DND-41 (cell line): ENCODE measurements around the gene CCDC169.

Experiments
- ATAC-seq: fragments of 200-7000 bp; cut with Tn5 transposase; 3 replicates; pipeline ENCODE4 v1.9.1; 2021; ENCODE audit warnings: low read depth; ENCODE audit not compliant: insufficient read depth
- DNase-seq: peaks from one replicate; pipeline ENCODE4 v3.0.0-alpha.2; 2020
- H2AFZ ChIP-seq: 2 replicates; pipeline ENCODE4 v1.6.0; 2012; ENCODE audit warnings: low read depth, low read length
- H3K27ac ChIP-seq: 2 replicates; pipeline ENCODE4 v1.5.1; 2012; ENCODE audit warnings: low read length, inconsistent platforms
- H3K27me3 ChIP-seq: fragments of 200-600 bp; sonication (generic); 2 replicates; pipeline ENCODE4 v1.6.0; 2012; ENCODE audit warnings: low read length, mild to moderate bottlenecking, inconsistent platforms; ENCODE audit not compliant: insufficient read depth, poor library complexity
- H3K36me3 ChIP-seq: 2 replicates; pipeline ENCODE4 v1.5.1; 2012; ENCODE audit warnings: low read length, inconsistent platforms; ENCODE audit not compliant: insufficient read depth
- H3K4me1 ChIP-seq: 2 replicates; pipeline ENCODE4 v1.5.1; 2012; ENCODE audit warnings: mild to moderate bottlenecking, low read length; ENCODE audit not compliant: insufficient read depth
- H3K4me2 ChIP-seq: 2 replicates; pipeline ENCODE4 v1.6.0; 2012; ENCODE audit warnings: mild to moderate bottlenecking, moderate library complexity, low read length, inconsistent platforms; ENCODE audit not compliant: insufficient read depth
- H3K4me3 ChIP-seq, 2 experiments: fragments of 200-600 bp in 1 of 2; shearing (Covaris generic) in 1 of 2; 2 replicates each; pipeline ENCODE4 v1.5.1; 2012 to 2016; ENCODE audit warnings: inconsistent platforms in 2 of 2, low read length in 2 of 2, mild to moderate bottlenecking in 2 of 2, low read depth in 1 of 2, moderate library complexity in 1 of 2
- H3K79me2 ChIP-seq: 2 replicates; pipeline ENCODE4 v1.6.0; 2012; ENCODE audit warnings: low read length, inconsistent platforms; ENCODE audit not compliant: insufficient read depth
- H3K9ac ChIP-seq: 2 replicates; pipeline ENCODE4 v1.6.0; 2012; ENCODE audit warnings: low read depth, mild to moderate bottlenecking, inconsistent platforms, low read length, moderate library complexity
- H3K9me3 ChIP-seq: 2 replicates; pipeline ENCODE4 v1.5.1; 2012; ENCODE audit warnings: low read length, moderate library complexity, mild to moderate bottlenecking, inconsistent platforms; ENCODE audit not compliant: insufficient read depth, severe bottlenecking
- H4K20me1 ChIP-seq: 2 replicates; pipeline ENCODE4 v1.6.0; 2012; ENCODE audit warnings: low read length; ENCODE audit not compliant: insufficient read depth
- EZH2 ChIP-seq: IDR thresholded peaks from 3 replicates; pipeline ENCODE4 v1.6.1; 2012; ENCODE audit warnings: borderline replicate concordance, low read depth, mild to moderate bottlenecking, moderate library complexity, low read length, inconsistent platforms; ENCODE audit not compliant: severe bottlenecking
- TF ChIP-seq, protein P1 (sequence below): IDR thresholded peaks from 2 replicates; pipeline ENCODE4 v1.5.1; 2012; ENCODE audit warnings: borderline replicate concordance, low read length, moderate library complexity, mild to moderate bottlenecking; ENCODE audit not compliant: poor library complexity, severe bottlenecking; ENCODE audit errors: extremely low read depth

Gene CCDC169

DNA sequence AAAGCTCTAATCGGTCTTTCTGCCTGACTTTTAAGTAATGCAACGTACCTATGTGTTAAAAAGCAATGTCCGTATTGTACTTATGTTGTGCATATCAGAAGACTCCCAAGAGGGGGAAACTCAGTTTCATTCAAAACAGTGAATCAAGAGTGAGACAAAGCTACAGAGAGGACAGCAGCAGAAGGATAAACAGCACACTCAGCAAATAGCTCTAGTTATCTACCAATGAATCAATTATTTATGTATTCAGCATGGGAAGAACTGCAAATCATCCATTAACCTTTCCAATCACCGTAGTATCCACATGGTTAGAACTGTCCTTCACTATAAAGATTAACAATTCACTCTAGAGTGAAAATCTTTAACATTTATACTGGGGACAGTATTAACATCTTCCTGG lies 46.6 kb downstream of the CCDC169 start:
- H3K9me3 ChIP-seq: no peaks in the 10 kb centered on the region
- H3K79me2 ChIP-seq: no peaks in the 10 kb centered on the region
- H3K9ac ChIP-seq: no peak overlapping the region
- H3K4me1 ChIP-seq: no peaks in the 10 kb centered on the region
- no peak overlapping the region for H3K4me3 ChIP-seq
- DNase-seq (no peak), ATAC-seq (no peak)
- TF ChIP-seq, protein P1, sequence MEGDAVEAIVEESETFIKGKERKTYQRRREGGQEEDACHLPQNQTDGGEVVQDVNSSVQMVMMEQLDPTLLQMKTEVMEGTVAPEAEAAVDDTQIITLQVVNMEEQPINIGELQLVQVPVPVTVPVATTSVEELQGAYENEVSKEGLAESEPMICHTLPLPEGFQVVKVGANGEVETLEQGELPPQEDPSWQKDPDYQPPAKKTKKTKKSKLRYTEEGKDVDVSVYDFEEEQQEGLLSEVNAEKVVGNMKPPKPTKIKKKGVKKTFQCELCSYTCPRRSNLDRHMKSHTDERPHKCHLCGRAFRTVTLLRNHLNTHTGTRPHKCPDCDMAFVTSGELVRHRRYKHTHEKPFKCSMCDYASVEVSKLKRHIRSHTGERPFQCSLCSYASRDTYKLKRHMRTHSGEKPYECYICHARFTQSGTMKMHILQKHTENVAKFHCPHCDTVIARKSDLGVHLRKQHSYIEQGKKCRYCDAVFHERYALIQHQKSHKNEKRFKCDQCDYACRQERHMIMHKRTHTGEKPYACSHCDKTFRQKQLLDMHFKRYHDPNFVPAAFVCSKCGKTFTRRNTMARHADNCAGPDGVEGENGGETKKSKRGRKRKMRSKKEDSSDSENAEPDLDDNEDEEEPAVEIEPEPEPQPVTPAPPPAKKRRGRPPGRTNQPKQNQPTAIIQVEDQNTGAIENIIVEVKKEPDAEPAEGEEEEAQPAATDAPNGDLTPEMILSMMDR: no peak
- no peak for TF ChIP-seq EZH2
- no peaks in the 10 kb centered on the region for H4K20me1 ChIP-seq
- H3K4me2 ChIP-seq: no peak overlapping the region
- no peak overlapping the region for H2AFZ ChIP-seq
- no peaks in the 10 kb centered on the region for H3K27me3 ChIP-seq
- no peak overlapping the region for H3K27ac ChIP-seq
- no peaks in the 10 kb centered on the region for H3K36me3 ChIP-seq

DNA sequence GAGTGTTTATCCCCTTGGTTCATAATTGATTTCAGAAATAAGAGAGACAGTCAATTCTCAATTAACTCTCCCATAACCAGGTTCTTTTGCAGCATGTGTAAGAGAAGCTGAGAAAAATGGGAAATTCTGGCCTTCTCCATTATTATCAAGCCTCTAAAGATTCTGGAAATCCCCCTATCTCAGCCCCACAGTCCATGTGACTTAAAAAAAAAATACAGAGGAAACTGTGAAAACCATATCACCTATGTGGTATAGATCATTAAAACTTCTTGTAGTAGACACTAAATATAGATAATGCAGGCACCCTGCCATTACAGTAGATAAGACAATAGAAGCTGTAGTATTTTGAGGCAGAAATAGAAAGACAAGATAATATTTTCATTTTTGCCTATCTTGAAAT lies 48.9 kb downstream of the CCDC169 start:
- Histone ChIP-seq H3K36me3 (no peaks in the 10 kb centered on the region), H3K4me3 (no peak overlapping the region), H3K4me1 (no peaks in the 10 kb centered on the region), H2AFZ (no peak overlapping the region), H3K9me3 (no peaks in the 10 kb centered on the region), H4K20me1 (no peaks in the 10 kb centered on the region), H3K27me3 (no peaks in the 10 kb centered on the region), H3K79me2 (no peaks in the 10 kb centered on the region), H3K27ac (no peak overlapping the region), H3K9ac (no peak overlapping the region), H3K4me2 (no peak overlapping the region)
- DNase-seq: no peak
- no peak for ATAC-seq
- TF ChIP-seq, protein P1: no peak
- no peak for TF ChIP-seq EZH2

DNA sequence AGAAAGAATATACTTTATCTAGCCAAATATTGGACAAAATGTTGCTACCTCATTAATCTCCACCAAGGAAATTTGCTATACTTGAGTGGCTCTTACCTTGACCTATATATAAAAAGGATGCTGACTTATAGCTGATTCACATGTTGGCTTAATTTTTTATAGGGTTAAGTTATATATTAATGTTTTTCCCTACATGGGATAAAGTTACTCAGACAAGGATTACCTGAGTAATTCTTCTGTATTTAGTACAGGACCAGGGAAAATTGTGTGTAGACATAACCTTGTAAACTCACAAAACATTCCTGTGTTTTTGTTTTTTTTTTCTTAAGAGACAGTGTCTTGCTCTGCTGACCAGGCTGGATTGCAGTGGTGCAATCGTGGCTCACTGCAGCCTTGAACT lies 52.6 kb downstream of the CCDC169 start:
- no peak overlapping the region for H2AFZ ChIP-seq
- no peak overlapping the region for H3K27ac ChIP-seq
- H3K4me2 ChIP-seq: no peak overlapping the region
- H3K4me3 ChIP-seq: no peak overlapping the region
- ATAC-seq (no peak), DNase-seq (no peak)
- no peaks in the 10 kb centered on the region for H4K20me1 ChIP-seq
- no peaks in the 10 kb centered on the region for H3K36me3 ChIP-seq
- TF ChIP-seq, protein P1: no peak
- no peak for TF ChIP-seq EZH2
- H3K9me3 ChIP-seq: no peaks in the 10 kb centered on the region
- H3K9ac ChIP-seq: no peak overlapping the region
- H3K79me2 ChIP-seq: no peaks in the 10 kb centered on the region
- no peaks in the 10 kb centered on the region for H3K4me1 ChIP-seq
- no peaks in the 10 kb centered on the region for H3K27me3 ChIP-seq

DNA sequence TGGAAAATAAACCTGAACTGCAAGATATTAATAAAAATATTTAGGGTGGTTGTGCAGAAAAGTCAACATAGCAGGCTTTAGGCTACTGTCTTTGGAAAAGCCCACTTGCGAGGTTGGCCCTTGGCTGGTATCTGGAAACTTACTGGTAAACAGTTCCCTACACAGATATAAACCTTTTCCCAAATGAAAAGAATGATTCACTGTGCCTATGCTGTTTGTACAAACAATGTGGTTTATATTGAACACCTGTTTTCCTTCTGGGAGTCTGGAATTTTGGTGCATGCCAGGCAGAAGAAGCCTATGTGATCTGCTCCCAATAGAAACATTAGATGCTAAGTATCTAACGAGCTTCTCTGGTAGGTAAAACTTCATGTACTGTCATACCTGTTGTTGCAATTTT lies 53.5 kb downstream of the CCDC169 start:
- H3K4me2 ChIP-seq: no peak overlapping the region
- H3K36me3 ChIP-seq: no peaks in the 10 kb centered on the region
- no peak overlapping the region for H3K4me3 ChIP-seq
- ATAC-seq (no peak), DNase-seq (no peak)
- no peaks in the 10 kb centered on the region for H4K20me1 ChIP-seq
- H3K9ac ChIP-seq: no peak overlapping the region
- H3K79me2 ChIP-seq: no peaks in the 10 kb centered on the region
- no peaks in the 10 kb centered on the region for H3K9me3 ChIP-seq
- H3K27me3 ChIP-seq: no peaks in the 10 kb centered on the region
- TF ChIP-seq EZH2: no peak
- TF ChIP-seq, protein P1: no peak
- H3K27ac ChIP-seq: no peak overlapping the region
- no peaks in the 10 kb centered on the region for H3K4me1 ChIP-seq
- H2AFZ ChIP-seq: no peak overlapping the region
